HG03097 (cell line): Measurements from ENCODE around the gene C19orf38.
A peak's percentile ranks its signal among the peaks of the same experiment; 100 is the strongest.
"Not testable (repeated sequence)": the region's sequence is repeated elsewhere in the genome, so short reads cannot be mapped to it uniquely, and the experiment has no call there.

ENCODE experiments used
- ATAC-seq: cut with Tn5 transposase; IDR thresholded peaks from one replicate; pipeline ENCODE4 v1.9.1; 2021; ENCODE audit not compliant: unreplicated experiment, low FRiP score

The C19orf38 gene

GRCh38 chr19:10870955-10871603, 22.9 kb downstream of the C19orf38 start, which contains the start of gene CARM1:
TSS of gene CARM1 (plus strand) at chr19:10871553. CDS start at chr19:10871703, 150 bp downstream.
- ATAC-seq = peak; percentile 81

- ATAC-seq = peak; percentile 10
Observed at GRCh38 chr19:10871711-10872545, 23.7 kb downstream of the C19orf38 start.

DNA sequence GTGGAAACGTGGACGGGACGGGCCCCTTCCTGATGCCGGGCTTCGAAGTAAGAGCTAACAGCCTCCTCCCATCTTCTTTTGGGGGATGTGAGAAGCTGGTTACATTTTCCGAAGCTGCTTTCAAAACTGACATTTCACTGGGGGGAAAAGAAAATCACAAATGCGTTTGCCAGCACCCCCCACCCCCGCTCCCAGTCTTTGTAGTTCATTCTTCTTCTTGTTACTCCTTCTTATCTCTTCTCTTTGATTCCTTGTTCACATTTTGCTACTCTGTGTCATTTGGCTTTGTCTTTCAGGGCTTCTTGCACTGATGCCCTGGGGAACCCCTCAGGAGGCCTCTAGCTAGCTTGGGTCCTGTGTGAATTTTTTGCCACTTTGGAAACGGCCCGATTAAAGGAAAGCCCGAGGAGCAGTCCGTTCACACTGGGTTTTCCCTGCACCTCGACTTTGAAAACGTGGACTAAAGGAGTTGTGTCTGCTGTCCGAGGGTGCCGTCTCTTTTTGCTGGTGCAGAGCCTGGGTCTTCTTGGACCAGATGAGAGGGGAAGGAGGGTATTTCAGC, 24.4 kb downstream of the C19orf38 start:
- no peak for ATAC-seq

GRCh38 chr19:10874024-10874423, 25.8 kb downstream of the C19orf38 start:
- ATAC-seq = no peak

GRCh38 chr19:10876459-10877240, 28.4 kb downstream of the C19orf38 start:
- ATAC-seq = peak; percentile 57

DNA sequence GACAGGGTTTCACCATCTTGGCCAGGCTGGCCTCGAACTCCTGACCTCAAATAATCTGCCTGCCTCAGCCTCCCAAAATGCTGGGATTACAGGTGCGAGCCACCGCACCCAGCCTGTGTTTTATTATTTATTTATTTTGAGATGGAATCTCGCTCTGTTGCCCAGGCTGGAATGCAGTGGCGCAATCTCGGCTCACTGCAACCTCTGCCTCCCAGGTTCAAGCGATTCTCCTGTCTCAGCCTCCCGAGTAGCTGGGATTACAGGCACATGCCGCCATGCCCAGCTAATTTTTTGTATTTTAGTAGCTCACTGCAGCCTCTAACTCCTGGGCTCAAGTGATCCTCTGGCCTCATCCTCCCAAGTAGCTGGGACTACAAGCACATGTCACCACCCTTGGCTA, 29.4 kb downstream of the C19orf38 start:
- ATAC-seq = not testable (repeated sequence)

- ATAC-seq = no peak
Observed at GRCh38 chr19:10878253-10878652, 30.0 kb downstream of the C19orf38 start.

- no peak for ATAC-seq
Observed at GRCh38 chr19:10881403-10882107, 33.3 kb downstream of the C19orf38 start.

- ATAC-seq = no peak
Observed at GRCh38 chr19:10882108-10882457, 33.9 kb downstream of the C19orf38 start.

GRCh38 chr19:10884274-10884673, 36.1 kb downstream of the C19orf38 start:
- no peak for ATAC-seq

DNA sequence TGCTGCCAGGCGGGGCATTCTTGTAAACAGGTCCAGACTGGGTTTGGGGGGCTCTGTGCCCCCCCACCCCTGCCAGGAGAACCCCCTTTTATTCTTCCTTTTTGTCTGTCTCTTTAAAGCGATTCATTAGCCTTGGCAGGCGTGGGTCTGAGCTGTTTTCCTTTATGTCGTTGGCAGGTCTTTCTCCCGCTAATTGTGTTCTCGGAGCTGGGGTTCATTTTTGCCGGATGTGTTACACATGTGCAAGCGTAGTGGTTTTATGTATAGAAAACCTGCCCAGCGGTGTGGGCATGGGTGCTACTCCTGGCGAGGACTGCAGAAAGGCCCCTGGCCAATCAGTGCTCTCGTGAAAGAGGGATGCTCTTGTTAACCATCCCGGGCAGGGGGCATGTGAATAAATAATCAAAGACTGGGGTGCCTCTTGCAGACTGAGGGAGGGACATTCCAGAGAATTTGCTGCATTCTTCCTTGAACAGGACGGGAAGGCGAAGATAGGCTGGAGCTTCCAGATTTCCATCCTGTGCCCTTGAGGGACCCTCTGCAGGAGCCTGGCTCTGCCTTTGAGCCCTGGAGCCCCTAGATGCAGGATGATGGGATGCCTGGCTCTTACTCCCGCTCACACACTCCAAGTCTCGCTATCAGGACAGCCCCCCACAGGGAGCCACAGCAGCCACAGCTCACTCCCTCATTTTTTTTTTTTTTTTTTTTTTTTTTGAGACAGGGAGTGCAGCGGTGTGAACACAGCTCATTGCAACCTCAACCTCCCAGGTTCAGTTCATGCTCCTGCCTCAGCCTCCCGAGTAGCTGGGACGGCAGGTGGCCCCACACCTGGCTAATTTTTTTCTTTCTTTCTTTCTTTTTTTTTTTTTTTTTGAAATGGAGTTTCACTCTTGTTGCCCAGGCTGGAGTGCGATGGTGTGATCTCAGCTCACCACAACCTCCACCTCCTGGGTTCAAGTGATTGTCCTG, 37.3 kb downstream of the C19orf38 start:
- ATAC-seq = no peak

DNA sequence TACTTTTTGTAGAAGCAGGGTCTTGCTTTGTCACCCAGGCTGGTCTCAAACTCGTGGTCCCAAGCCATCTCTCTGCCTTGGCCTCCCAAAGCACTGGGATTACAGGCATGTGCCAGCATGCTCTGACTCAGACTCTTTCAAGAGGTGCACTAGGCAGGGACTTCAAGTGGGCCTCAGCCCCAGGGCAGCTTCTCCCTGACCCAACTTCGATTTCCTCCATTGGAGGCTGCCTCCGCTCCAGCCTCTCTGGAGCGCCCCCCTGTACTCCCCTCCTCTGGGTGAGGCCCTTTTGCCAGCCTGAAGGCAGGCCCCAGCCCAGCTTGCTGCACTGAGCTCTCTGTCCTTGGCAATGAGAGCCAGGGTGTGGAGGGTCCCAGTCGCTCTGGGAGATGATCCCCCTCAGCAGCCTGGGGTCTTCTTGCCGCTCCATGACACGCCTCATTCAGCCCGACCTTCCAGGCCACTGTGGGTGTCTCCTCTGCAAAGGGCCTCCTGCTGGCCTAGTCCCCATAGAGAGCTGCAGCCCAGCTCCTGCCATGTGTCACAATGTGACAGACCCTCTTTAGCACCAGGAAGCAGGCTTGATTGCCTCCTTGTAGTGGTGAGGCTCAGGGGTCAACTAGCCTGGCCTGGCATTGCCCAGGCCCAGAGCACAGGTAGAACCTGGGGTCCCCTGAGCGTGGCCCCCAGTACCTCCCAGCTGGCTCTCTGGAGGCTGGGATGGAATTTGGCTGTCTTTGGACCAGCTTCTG, 39.6 kb downstream of the C19orf38 start:
- no peak for ATAC-seq

- ATAC-seq = no peak
Observed at GRCh38 chr19:10888421-10888866, 40.2 kb downstream of the C19orf38 start.

DNA sequence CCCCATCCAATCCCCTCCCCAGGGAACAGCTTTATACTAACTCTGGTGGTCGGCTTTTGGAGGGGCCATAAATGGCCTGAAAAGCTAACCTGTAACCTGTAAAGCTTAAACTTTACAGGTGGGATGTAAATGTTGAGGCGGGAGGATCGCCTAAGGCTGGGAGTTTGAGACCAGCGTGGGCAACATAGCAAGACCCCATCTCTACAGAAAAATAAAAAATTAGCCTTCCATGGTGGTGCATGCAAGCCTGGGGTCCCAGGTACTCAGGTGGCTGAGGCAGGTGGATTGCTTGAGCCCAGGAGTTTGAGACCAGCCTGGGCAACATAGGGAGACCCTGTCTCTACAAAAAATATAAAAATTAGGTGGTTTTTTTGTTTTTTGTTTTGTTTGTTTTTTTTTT, 41.7 kb downstream of the C19orf38 start:
- ATAC-seq = no peak

GRCh38 chr19:10891405-10892086, 43.3 kb downstream of the C19orf38 start:
- ATAC-seq = no peak

GRCh38 chr19:10892256-10892655, 44.0 kb downstream of the C19orf38 start:
- no peak for ATAC-seq

GRCh38 chr19:10894911-10895213, 46.6 kb downstream of the C19orf38 start:
- no peak for ATAC-seq

- ATAC-seq = no peak
Observed at GRCh38 chr19:10895363-10895762, 47.1 kb downstream of the C19orf38 start.
